NCI-H524 treated with DMSO at 0.1 percent for 48 hours (cell line): ENCODE measurements around the gene ANKDD1B.

Experiments used
- DNase-seq: peaks from one replicate; lab custom pipeline; 2025; lab: John Stamatoyannopoulos, UW

The ANKDD1B gene

GRCh38 chr5:75616971-75617621 lies 5.8 kb downstream of the ANKDD1B start:
- DNase-seq, result no peak

DNA sequence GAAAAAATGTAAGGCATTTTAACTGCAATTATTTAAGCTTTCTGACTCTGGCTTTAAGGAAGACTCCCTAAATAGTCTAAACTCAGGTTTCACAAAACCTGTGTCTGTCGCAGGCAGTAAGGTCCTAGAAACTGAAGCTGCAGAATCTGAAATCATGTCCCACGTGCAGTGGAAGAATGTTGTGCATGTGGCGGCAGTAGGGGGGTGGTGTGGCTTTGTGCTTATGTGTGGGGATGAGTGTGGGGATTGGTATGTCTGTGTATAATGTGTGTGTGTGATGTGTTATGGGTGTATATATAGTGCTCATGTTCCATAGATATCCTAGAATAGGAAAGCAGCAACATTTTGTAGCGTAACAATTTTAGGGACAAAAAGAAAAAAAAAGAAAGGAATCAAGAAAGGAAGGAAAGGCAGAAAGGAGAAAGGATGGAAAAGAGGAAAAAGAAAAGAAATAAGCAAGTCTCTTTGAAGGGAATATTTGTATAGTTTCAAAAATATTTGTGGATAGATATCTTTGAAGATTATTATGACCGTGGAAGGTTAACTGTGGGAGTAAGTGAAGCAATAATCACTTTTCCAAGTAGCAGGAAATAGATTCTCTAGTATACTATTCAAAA lies 6.6 kb downstream of the ANKDD1B start:
- no peak for DNase-seq

DNA sequence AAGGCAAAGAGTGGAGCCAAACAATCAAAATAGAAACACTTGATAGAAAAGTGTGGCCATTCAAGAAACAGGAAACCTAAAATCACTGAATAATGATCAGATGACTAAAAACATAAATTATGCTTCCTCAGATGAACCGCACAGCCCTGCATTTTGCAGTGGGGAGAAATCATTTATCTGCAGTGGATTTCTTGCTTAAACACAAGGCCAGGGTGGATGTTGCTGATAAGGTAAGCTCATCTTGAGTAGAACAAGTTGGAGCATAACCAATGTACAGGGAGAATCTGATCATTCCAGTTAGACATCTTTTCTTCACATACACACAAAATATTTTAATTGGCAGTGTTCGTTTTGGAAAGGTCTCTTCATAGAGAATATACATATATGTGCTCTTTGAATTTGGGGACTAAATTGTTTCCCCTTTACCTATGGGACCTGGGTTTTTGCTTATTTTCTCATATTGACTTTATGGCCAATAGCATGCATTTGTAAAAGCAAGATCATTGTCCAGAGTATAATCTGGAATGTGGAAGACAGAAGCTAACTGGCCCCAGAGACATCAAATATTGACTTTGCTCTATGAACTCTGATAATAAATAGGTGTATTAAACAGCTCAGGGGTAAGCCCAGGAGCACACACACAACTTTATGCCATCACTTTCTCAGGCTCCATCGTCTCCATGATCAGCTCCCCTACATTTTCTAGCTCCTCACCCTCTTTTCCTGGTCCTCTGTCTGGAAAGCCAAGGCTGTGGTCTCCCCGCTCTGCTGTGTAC lies 9.1 kb downstream of the ANKDD1B start:
- DNase-seq, result no peak

DNA sequence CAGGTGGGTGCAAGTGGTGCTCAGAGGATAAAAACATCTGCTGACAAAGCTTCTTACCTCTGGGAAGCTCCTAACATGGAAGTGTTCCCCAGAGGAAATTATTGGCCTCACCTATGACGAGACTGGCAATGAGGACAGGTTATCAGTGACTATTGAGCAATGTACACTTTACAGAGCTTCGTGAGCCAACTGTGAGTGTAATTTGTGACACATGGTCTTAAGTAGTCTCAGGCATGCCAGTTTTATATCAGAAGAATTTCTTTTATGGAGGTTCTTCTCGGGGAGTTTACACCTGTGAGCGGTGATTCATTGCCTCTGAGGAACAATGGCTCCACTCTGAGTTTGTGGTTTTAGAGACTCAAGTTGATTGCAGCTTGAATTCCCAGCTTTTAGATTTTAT lies 11.3 kb downstream of the ANKDD1B start:
- no peak for DNase-seq

- DNase-seq, result no peak
Measured at GRCh38 chr5:75623846-75624245, 12.6 kb downstream of the ANKDD1B start.

DNA sequence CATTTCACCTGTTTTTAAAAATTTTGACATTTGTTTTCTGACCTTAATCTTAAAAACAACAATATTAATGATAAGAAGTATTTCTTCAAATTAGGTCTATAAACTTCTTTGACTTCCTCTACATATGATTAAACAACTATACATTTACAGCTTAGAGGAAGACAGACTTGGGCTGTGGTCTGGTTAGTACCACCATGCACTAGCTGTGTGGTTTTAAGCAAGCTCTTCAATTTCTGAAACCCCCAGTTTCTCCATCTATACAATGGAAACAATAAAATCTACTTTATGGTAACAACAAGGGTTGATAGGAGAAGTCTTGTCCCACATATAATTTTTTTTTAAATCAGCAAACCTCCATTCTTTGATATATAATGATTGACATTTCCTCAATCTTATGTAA lies 15.7 kb downstream of the ANKDD1B start:
- no peak for DNase-seq

GRCh38 chr5:75627801-75628200 lies 16.5 kb downstream of the ANKDD1B start:
- DNase-seq, result no peak

DNA sequence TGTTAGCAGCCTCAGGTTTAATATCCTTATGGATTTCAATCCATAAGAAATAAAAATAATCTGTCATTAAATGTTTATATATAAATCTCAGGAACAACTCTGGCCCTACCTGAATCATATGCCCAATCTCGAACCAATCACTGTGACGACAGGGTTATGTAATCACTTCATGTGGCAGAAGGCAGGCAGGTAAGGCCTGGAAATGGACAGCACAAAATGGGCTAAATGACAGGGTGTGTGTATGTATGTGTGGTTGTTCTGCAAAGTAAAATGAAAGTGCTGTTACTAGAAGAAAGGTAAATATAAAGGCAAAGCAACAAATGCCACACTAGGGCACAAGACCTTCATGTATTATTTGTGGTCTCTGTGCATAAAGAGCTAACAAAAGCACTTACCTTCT lies 19.6 kb downstream of the ANKDD1B start:
- DNase-seq, result no peak

GRCh38 chr5:75632321-75632720 lies 21.1 kb downstream of the ANKDD1B start:
- no peak for DNase-seq

- no peak for DNase-seq
Measured at GRCh38 chr5:75637949-75638348, 26.7 kb downstream of the ANKDD1B start.

DNA sequence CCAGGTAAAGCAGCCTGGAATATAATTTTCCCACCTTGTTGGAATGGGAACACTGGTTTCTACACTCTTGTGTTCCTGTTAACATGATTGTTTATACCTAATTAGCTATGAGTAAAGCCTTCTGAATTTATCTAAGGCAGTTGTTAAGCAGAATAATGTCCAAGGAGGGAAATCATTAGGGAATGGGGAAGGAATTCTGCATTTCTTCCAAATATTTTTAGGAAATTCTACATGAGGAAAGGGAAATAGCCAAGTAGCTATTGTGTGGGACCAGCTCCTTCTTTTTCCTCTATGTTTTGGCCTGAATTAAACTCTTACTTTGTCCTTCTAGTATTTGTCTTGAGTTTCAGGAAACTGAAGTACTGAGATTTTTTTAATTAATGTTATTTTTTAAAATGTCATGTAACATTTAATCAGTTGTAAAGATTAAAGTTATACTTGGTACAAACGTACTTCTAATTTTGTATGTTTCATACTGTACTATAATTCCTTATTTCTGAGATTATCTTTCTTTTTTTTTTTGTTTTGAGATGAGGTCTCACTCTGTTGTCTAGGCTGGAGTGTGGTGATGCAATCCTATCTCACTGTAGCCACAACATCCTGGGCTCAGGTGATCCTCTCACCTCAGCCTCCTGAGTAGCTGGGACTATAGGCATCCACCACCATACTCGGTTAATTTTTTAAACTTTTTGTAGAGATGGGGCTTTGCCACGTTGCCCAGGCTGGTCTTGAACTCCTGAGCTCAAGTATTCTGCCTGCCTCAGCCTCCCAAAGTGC lies 28.5 kb downstream of the ANKDD1B start:
- DNase-seq, result no peak

DNA sequence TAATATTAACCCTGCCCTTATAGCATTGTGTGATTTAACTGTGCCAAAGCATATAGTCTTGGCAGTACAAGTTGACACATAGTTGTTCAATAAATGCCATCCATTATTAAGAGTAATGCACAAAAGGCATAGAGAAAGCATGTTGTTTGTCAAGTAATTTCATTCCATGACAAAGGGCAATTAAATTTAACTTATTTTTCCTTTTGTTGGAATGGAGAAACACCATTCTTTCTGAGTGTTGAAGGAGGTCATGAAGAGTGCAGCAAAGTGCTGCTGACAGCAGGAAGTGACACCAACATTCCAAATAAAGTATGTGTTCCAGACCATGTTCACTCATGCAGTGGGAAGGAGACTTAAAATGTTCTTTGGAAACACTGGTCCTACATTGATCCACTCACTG lies 29.1 kb downstream of the ANKDD1B start:
- no peak for DNase-seq

DNA sequence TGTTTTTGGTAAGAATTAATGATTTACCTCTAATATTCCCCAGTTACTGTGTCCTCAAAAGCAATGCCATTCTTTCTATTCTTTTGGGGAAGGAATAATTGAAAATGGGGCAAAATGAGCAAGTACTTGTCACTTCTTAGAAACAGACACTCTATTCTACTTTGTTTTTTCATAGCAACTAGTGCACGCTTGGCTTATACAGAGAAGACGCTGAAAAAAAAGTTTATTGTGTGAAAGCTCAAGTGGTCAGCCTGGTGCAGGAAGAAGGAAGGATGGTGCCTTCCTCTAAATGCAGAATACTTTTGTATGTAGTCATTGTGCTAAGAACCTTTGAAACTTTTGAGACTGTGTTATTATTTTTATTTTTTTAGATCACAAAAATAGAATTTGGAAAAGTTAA lies 29.6 kb downstream of the ANKDD1B start:
- no peak for DNase-seq

DNA sequence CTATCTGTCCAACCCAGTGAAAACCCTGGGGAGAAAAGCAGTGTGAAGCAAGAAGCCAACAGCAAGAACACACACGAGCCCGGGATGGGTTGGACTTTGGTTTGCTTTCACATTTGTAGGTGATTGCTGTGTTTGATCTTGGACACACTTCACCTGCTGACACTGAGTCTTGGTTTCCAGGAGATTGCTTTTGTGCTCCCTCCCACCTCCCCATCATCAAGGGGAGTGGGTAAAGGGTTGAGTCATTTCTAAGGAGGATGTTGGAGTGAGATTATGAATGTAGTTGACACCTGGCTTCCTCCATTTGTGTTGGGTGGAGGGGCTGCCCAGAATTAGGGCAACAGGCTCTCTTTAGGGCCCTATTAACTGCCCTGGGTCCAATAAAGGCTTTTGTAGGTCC lies 37.5 kb downstream of the ANKDD1B start:
- DNase-seq, result no peak

- DNase-seq, result no peak
Measured at GRCh38 chr5:75651575-75652238, 40.5 kb downstream of the ANKDD1B start.

GRCh38 chr5:75653521-75653920 lies 42.3 kb downstream of the ANKDD1B start:
- DNase-seq, result no peak

DNA sequence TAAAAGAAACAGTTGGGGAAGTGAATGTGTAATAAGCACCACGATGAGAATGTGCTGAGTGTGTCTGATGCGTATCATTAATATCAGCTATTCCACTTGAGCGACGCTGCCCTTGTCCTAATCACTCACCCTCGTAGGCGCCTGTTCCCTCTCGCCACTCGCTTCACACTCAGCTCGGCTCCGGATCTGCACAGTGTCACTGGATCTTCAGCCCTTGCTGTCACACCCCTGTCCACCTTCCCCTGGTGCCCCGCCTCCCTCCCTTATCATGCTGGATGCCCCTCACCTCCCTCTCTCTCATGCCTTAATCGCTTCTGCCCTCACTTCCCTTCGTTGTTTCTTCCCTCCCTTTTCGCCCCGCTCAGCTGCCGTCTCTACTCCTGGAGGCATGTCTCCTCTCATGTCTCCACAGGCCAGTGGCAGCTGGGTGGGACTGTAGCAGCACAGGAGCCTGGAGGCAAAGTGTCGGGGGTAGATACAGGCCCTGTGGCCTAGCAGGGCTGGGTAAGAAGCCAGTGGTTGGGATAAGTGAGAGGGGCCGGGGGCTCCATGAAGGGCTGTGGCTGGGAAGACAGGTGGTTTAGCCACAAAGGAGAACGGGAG lies 43.5 kb downstream of the ANKDD1B start:
- DNase-seq, result no peak

- no peak for DNase-seq
Measured at GRCh38 chr5:75656311-75657003, 45.2 kb downstream of the ANKDD1B start.

DNA sequence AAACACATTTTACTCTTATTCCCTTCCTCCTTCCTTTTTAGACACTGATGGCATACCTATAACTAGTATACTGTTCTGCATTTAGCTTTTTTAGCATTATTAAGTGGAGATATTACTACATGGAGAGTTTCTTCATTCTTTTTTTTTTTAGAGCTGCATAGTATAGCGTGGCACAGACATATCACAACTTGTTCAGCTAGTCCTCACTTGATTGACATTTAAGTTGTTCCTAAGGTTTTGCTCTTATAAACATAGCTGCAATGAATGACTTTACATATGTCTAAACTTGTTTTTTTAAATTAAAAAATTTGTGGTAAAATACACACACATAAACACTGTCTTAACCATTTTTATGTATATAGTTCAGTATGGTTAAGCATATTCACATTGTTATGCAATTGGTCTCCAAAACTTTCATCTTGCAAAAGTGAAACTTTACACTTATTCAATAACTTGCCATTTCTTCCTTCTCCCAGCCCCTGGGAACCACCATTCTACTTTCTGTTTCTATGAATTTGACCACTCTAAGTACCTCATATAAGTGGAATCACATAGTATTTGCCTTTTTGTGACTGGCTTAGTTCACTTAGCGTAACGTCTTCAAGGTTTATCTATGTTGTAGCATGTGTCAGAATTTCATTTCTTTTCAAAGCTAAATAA lies 48.7 kb downstream of the ANKDD1B start:
- DNase-seq, result no peak

DNA sequence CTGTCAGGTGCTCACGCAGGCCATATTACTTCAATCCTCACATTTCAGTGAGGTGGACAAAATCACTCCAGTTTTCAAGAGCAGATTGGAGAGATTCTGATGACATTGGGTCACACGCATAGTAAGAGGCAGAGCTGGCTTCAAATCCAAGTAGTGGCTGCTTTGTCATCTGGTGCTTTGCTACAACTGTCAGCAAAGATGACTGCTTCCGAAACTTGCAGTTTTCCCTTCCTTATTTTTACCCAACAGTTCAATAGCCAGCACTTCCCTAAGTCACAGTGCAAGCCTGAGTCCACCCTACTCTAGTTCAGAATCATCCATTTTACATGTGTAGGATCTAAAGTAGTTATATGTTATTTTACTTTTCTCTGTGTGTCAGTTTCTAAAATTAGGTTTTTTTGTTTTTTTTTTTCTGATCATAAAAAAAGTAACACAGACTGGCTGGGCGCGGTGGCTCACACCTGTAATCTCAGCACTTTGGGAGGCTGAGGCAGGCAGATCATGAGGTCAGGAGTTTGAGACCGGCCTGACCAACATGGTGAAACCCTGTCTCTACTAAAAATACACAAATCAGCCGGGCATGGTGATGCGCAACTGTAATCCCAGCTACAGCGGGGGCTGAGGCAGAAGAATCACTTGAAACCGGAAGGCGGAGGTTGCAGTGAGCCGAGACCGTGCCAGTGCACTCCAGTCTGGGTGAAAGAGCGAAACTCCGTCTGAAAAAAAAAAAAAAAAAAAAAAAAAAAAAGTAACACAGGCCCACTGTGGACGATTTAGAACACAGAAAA lies 49.6 kb downstream of the ANKDD1B start:
- no peak for DNase-seq
